Skeletal muscle tissue (tissue), 4 donors: ENCODE results near the gene MBNL2. TPM values are rescaled to one million over a fixed set of nuclear protein-coding genes. Genes with fewer than 3 reads are reported as not detected.

Experiments
- H3K27ac ChIP-seq: one replicate; pipeline ENCODE4 v1.7.0; 2013; ENCODE audit warnings: mild to moderate bottlenecking, low read depth, low read length, inconsistent platforms
- H3K27me3 ChIP-seq, 3 donors: one replicate each; pipeline ENCODE4 v1.7.0; 2013; ENCODE audit warnings: low read length in 3 of 3; ENCODE audit not compliant: control insufficient read depth in 3 of 3, insufficient read depth in 3 of 3
- H3K36me3 ChIP-seq, 3 donors: one replicate each; pipeline ENCODE4 v1.7.0; 2013; ENCODE audit warnings: low read length in 3 of 3; ENCODE audit not compliant: control insufficient read depth in 3 of 3, insufficient read depth in 3 of 3
- H3K4me1 ChIP-seq, 3 donors: one replicate each; pipeline ENCODE4 v1.7.0; 2013; ENCODE audit warnings: low read length in 3 of 3, mild to moderate bottlenecking in 3 of 3; ENCODE audit not compliant: control insufficient read depth in 3 of 3, insufficient read depth in 3 of 3
- H3K4me3 ChIP-seq, 3 donors: one replicate each; pipeline ENCODE4 v1.7.0; 2013; ENCODE audit warnings: low read length in 3 of 3
- H3K9ac ChIP-seq, 3 donors: one replicate each; pipeline ENCODE4 v1.7.0; 2013; ENCODE audit warnings: low read length in 3 of 3, mild to moderate bottlenecking in 3 of 3, moderate library complexity in 2 of 3, low read depth in 1 of 3
- H3K9me3 ChIP-seq, 3 donors: one replicate each; pipeline ENCODE4 v1.7.0; 2013; ENCODE audit warnings: low read length in 3 of 3; ENCODE audit not compliant: control insufficient read depth in 3 of 3
- total RNA-seq: library from RNA; depleted of rRNA; stranded (reverse); fragments of >200 nt; gene quantifications from one replicate; pipeline ENCODE4 v1.2.3, GENCODE V29; 2014
- donor health status: Osteomylitis.

MBNL2 gene
- total RNA-seq, 1 donor from 2014 or later = 30.3 TPM

DNA sequence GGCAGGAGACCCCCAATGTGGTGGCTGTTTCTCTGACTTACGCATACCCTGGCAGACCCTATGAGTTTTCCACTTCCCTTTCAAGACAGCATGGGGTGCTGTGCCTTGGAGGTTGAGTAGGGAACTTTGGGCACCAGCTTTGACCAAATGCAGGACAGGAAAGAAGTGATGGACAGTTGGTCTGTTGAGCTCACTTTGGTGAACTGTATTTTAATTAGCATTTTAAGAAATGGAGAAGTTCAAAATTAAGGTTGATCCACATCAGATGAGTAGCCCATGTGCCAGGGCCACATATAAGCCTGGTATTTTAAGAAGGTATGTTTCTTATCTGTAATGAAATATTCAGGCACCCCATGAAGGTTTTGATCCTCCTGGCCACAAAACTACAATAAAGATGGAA lies 165.8 kb downstream of the MBNL2 start:
- H3K4me3 ChIP-seq = no peak overlapping the region
- H3K4me1 ChIP-seq = peaks cover 0 to 12% (median 3%) of the 10 kb centered on the region in 3 donors
- no peak overlapping the region for H3K9ac ChIP-seq
- H3K27ac ChIP-seq = peak overlapping the region; percentile 68
- peaks cover 8 to 21% (median 11%) of the 10 kb centered on the region in 3 donors for H3K36me3 ChIP-seq
- no peaks in the 10 kb centered on the region for H3K9me3 ChIP-seq
- H3K27me3 ChIP-seq = no peaks in the 10 kb centered on the region

- no peak overlapping the region for H3K27ac ChIP-seq
- no peaks in the 10 kb centered on the region for H3K27me3 ChIP-seq
- H3K9me3 ChIP-seq = no peaks in the 10 kb centered on the region
- H3K4me1 ChIP-seq = peaks cover 0 to 12% (median 3%) of the 10 kb centered on the region in 3 donors
- H3K4me3 ChIP-seq = no peak overlapping the region
- H3K36me3 ChIP-seq = peaks cover 8 to 21% (median 14%) of the 10 kb centered on the region in 3 donors
- no peak overlapping the region for H3K9ac ChIP-seq
These were observed 166.2 kb downstream of the MBNL2 start for GRCh38 chr13:97388373-97388772.

GRCh38 chr13:97390941-97391600 lies 168.9 kb downstream of the MBNL2 start:
- peaks cover 0 to 2% (median 0%) of the 10 kb centered on the region in 3 donors for H3K4me1 ChIP-seq
- peaks cover 8 to 21% (median 14%) of the 10 kb centered on the region in 3 donors for H3K36me3 ChIP-seq
- no peak overlapping the region for H3K27ac ChIP-seq
- no peaks in the 10 kb centered on the region for H3K9me3 ChIP-seq
- no peak overlapping the region for H3K4me3 ChIP-seq
- no peaks in the 10 kb centered on the region for H3K27me3 ChIP-seq
- no peak overlapping the region for H3K9ac ChIP-seq

GRCh38 chr13:97392020-97392419 lies 169.9 kb downstream of the MBNL2 start:
- H3K4me3 ChIP-seq = no peak overlapping the region
- H3K4me1 ChIP-seq = no peaks in the 10 kb centered on the region
- H3K27ac ChIP-seq = no peak overlapping the region
- peaks cover 8 to 21% (median 14%) of the 10 kb centered on the region in 3 donors for H3K36me3 ChIP-seq
- no peaks in the 10 kb centered on the region for H3K9me3 ChIP-seq
- H3K27me3 ChIP-seq = no peaks in the 10 kb centered on the region
- H3K9ac ChIP-seq = no peak overlapping the region

GRCh38 chr13:97394542-97394941 lies 172.4 kb downstream of the MBNL2 start:
- Histone ChIP-seq H3K9me3 (no peaks in the 10 kb centered on the region), H3K27me3 (no peaks in the 10 kb centered on the region), H3K4me1 (no peaks in the 10 kb centered on the region), H3K4me3 (no peak overlapping the region), H3K9ac (no peak overlapping the region), H3K36me3 (peaks cover 3 to 10% (median 7%) of the 10 kb centered on the region in 3 donors), H3K27ac (no peak overlapping the region)

- H3K36me3 ChIP-seq = peaks cover 3 to 10% (median 7%) of the 10 kb centered on the region in 3 donors
- H3K27me3 ChIP-seq = no peaks in the 10 kb centered on the region
- no peak overlapping the region for H3K4me3 ChIP-seq
- H3K9ac ChIP-seq = no peak overlapping the region
- H3K27ac ChIP-seq = no peak overlapping the region
- H3K9me3 ChIP-seq = no peaks in the 10 kb centered on the region
- no peaks in the 10 kb centered on the region for H3K4me1 ChIP-seq
These were observed 173.5 kb downstream of the MBNL2 start for GRCh38 chr13:97395447-97396136.

- peaks cover 0 to 2% (median 0%) of the 10 kb centered on the region in 3 donors for H3K36me3 ChIP-seq
- no peak overlapping the region for H3K9ac ChIP-seq
- H3K9me3 ChIP-seq = no peaks in the 10 kb centered on the region
- no peak overlapping the region for H3K4me3 ChIP-seq
- H3K27ac ChIP-seq = no peak overlapping the region
- no peaks in the 10 kb centered on the region for H3K4me1 ChIP-seq
- H3K27me3 ChIP-seq = no peaks in the 10 kb centered on the region
These were observed 175.1 kb downstream of the MBNL2 start for GRCh38 chr13:97397267-97397666.

DNA sequence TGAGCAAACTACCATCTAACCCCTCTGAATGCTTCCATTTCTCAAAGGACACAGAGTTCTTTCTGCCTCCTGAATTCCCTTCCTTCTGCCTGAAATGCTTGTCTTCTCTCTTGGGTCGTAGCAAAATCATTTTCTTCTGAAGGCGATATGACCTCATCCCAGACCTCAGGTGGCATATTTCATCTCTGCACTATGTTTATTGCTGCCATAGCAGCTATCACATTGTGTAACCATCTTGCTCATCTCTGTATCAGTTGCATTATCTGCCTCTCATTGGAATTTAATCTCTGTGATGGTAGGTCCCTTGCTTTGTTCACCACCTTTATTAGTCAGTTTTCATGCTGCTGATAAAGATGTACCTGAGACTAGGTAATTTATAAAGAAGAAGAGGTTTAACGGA lies 179.3 kb downstream of the MBNL2 start:
- Histone ChIP-seq H3K9me3 (no peaks in the 10 kb centered on the region), H3K27me3 (no peaks in the 10 kb centered on the region), H3K9ac (no peak overlapping the region), H3K4me1 (peaks cover 0 to 6% (median 3%) of the 10 kb centered on the region in 3 donors), H3K4me3 (no peak overlapping the region), H3K36me3 (no peaks in the 10 kb centered on the region), H3K27ac (no peak overlapping the region)

GRCh38 chr13:97403893-97404750 lies 182.0 kb downstream of the MBNL2 start:
- Histone ChIP-seq H3K27me3 (no peaks in the 10 kb centered on the region), H3K27ac (no peak overlapping the region), H3K4me1 (peaks cover 0 to 6% (median 3%) of the 10 kb centered on the region in 3 donors), H3K4me3 (no peak overlapping the region), H3K9ac (no peak overlapping the region), H3K9me3 (no peaks in the 10 kb centered on the region), H3K36me3 (no peaks in the 10 kb centered on the region)
